ENCODE results near the gene ORAI3. TPM values are rescaled to one million over a fixed set of nuclear protein-coding genes. Genes with fewer than 3 reads are reported as not detected.

Gene ORAI3
- total and polyA plus RNA-seq, 2 of the 13 experiments (the other 11 are each of a cell fraction or from before 2014, with no cell fraction given) = 11.4 to 32.0 TPM

GRCh38 chr16:30984669-30985400 lies 36.0 kb downstream of the ORAI3 start, which contains the start of gene HSD3B7 (continued):
- TF ChIP-seq ZNF142 (CRISPR knock-in tag; IDR thresholded peaks at IDR 0.05) (peak; percentile 30; the same call in 1 of the 2 replicates), RFXAP (CRISPR knock-in tag; IDR thresholded peaks at IDR 0.05; ENCODE audit: borderline replicate concordance) (0 out of 2 replicates have a peak, but pooled peaks have one; percentile 3), IRF2 (CRISPR knock-in tag; IDR thresholded peaks at IDR 0.05) (peak; percentile 58; the same call in 1 of the 2 replicates), CBX5 (CRISPR knock-in tag; IDR thresholded peaks at IDR 0.05; ENCODE audit: borderline replicate concordance) (peak; percentile 70), ZNF431 (CRISPR knock-in tag; IDR thresholded peaks at IDR 0.05; ENCODE audit: borderline replicate concordance, low read depth) (peak; percentile 53; the same call in 1 of the 2 replicates), RBFOX2 (IDR thresholded peaks at IDR 0.05; ENCODE audit: low read depth, low read length) (peak; percentile 77), RXRA (CRISPR knock-in tag; IDR thresholded peaks at IDR 0.05) (no peak), ELF4 (CRISPR knock-in tag; IDR thresholded peaks at IDR 0.05; ENCODE audit: borderline replicate concordance) (peak; percentile 61; the same call in 1 of the 2 replicates), ZBTB38 (CRISPR knock-in tag; IDR thresholded peaks at IDR 0.05) (peak; percentile 23; the same call in 1 of the 2 replicates), EP300 (IDR thresholded peaks at IDR 0.05; ENCODE audit: low read depth in 2 of 2, low read length in 2 of 2) (0 out of 4 replicates have a peak, but pooled peaks of 1 of the 2 experiments have one; percentile 21), EP300 (CRISPR knock-in tag; IDR thresholded peaks at IDR 0.05; ENCODE audit: borderline replicate concordance) (peak; percentile 22; the same call in 1 of the 2 replicates), NONO (IDR thresholded peaks at IDR 0.05) (no peak), NONO (CRISPR knock-in tag; conservative IDR thresholded peaks at IDR 0.05) (0 out of 2 replicates have a peak, but pooled peaks have one; percentile 14), ZNF326 (CRISPR knock-in tag; IDR thresholded peaks at IDR 0.05; ENCODE audit: borderline replicate concordance) (peak; percentile 78; the same call in 1 of the 2 replicates), TFE3 (CRISPR knock-in tag; IDR thresholded peaks at IDR 0.05) (peak; percentile 46; the same call in 1 of the 2 replicates), POGZ (CRISPR knock-in tag; IDR thresholded peaks at IDR 0.05) (0 out of 2 replicates have a peak, but pooled peaks have one; percentile 13), TBX2 (CRISPR knock-in tag; IDR thresholded peaks at IDR 0.05; ENCODE audit: borderline replicate concordance) (peak; percentile 55; the same call in 1 of the 2 replicates), CSRNP1 (CRISPR knock-in tag; IDR thresholded peaks at IDR 0.05) (peak; percentile 45; the same call in 1 of the 2 replicates), SMAD1 (CRISPR knock-in tag; IDR thresholded peaks at IDR 0.05; ENCODE audit: borderline replicate concordance, low read depth) (0 out of 2 replicates have a peak, but pooled peaks have one; percentile 66), ZNF496 (CRISPR knock-in tag; IDR thresholded peaks at IDR 0.05; ENCODE audit: insufficient replicate concordance) (no peak)
